GM19239 (cell line): ENCODE data around the gene CPNE4.
"Not testable (repeated sequence)": the region's sequence is repeated elsewhere in the genome, so short reads cannot be mapped to it uniquely, and the experiment has no call there.

Experiments used
- DNase-seq: peaks from one replicate; pipeline ENCODE4 v3.0.0; 2011; ENCODE audit warnings: low spot score; ENCODE audit not compliant: insufficient read length
- FAIRE-seq: peaks from 2 replicates; lab custom pipeline; 2011; peaks lifted over from hg19 to GRCh38; lab: Jason Lieb, UNC

CPNE4 gene

GRCh38 chr3:131505421-131505820 is 529.4 kb downstream of the CPNE4 start:
- no peak for FAIRE-seq

DNA sequence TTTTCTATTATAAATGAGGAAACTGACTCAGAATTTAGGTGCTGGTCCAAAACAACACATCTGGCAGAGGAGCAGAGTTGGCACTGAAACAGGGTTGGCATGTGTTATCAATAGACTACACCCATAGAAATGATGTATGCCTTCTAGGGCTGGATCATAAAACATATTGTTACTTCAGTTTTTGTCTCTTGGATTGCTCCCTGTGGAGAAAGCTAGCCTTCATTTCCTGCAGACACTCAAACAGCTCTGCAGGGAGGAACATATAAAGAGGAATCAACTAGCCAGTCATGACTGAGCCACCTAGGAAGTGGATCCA is 531.5 kb downstream of the CPNE4 start:
- FAIRE-seq (no peak), DNase-seq (no peak)

More at GRCh38 chr3:131505421-131505820, 529.4 kb downstream of the CPNE4 start:
- no peak for DNase-seq

DNA sequence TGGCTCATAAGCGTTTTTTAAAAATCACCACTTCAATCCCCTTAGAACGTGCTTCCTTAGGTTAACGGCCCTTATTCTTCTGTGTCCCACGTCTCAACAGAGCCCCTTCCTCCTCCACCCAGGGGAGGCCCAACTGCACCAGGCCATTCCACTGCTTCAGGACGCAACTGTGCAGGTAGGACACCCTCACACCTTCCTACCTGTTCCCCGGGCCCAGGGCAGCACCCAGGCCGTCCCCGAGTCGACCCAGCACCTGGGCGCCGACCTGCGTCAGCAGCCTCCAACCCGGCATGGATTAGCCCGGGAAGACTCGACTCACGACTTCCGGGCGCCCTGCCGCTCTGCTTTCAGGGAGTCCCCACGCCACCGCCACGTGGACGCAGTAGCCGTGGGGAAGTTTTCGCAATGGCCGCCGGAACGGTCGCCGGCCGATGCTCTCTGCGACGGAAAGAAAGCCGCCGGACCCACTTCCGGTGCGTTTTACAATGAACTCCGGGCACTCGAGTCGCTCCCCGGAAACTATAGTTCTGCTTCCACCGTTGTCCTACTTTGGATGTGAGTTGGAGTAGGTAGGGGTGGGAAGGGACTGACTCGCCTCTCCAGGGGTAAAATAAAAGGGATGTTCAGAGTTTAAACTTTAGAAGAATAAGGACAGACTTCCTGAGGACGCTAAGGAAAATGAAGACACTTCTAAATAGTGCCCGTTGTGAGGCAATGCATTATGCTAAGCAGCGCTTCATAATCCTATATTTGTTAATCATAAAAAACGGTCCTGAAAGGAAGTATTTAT is 532.1 kb downstream of the CPNE4 start, which contains the start of gene MRPL3:
TSS of gene MRPL3 (minus strand) at position 442 of the 790 bp plus-strand sequence. CDS start at position 292, 150 bp downstream.
- DNase-seq (peak; percentile 58), FAIRE-seq (peak; percentile 84)

DNA sequence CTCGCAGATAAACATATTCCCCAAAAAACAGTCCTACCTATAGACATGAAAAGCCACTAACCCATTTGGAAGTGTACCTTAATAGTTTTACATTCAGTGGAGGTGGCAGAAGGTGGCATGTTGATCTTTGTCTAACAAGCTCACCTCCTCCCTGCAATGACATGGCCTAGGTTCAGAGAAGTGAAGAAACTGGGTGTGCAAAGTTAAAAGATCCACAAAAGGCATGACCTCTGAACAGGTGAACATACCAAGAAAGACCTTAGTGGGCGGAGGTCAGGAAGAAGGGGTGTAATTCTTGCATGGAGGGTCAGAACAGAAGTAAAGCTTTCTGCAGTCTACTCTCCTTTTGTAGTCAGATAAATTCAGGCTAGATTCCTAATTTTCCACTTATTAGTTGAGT is 532.9 kb downstream of the CPNE4 start:
- FAIRE-seq (peak; percentile 56), DNase-seq (no peak)

- DNase-seq, result no peak
- no peak for FAIRE-seq
Measured at GRCh38 chr3:131494706-131495105, 540.1 kb downstream of the CPNE4 start.

GRCh38 chr3:131491775-131492174 is 543.0 kb downstream of the CPNE4 start:
- no peak for DNase-seq
- FAIRE-seq, result no peak

DNA sequence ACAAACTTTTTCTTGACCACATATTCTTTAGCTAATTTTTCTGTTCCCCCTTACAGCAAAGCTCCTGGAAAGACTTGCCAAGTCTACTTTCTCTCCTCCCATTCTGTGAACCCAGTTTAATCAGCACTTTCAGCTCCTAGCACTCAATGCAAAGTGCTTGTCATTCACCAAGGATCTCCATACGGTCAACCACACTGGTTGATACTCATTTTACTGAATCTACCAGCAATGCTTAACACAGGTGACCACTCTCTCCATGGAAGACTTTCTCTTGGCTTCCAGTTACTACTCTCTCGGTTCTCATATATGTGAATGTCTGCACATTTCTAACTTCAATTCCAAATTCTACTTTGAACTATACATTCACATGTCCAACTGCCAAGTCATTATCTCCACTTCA is 543.7 kb downstream of the CPNE4 start:
- FAIRE-seq, result no peak

GRCh38 chr3:131486545-131486944 is 548.3 kb downstream of the CPNE4 start:
- FAIRE-seq, DNase-seq: not testable (repeated sequence)

More for the DNA sequence above, 543.7 kb downstream of the CPNE4 start:
- no peak for DNase-seq

DNA sequence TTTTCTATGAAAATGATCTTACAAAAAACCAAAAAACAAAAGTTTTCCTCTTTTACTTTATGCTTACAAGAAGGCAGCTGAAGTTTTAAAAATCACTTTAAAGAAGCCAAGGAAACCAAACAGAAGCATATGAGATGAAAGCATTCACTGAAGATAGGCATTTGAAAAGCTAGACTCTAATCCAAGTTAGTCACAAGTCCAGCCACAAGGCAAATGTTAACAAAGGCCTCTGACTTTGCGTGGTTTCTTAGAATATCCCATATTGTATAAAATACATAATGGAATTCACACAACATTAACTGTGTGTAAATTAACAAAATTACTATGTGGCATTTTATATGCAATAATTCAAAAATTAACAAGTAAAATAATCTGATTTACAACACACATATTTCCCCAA is 549.7 kb downstream of the CPNE4 start:
- DNase-seq, result no peak
- no peak for FAIRE-seq

DNA sequence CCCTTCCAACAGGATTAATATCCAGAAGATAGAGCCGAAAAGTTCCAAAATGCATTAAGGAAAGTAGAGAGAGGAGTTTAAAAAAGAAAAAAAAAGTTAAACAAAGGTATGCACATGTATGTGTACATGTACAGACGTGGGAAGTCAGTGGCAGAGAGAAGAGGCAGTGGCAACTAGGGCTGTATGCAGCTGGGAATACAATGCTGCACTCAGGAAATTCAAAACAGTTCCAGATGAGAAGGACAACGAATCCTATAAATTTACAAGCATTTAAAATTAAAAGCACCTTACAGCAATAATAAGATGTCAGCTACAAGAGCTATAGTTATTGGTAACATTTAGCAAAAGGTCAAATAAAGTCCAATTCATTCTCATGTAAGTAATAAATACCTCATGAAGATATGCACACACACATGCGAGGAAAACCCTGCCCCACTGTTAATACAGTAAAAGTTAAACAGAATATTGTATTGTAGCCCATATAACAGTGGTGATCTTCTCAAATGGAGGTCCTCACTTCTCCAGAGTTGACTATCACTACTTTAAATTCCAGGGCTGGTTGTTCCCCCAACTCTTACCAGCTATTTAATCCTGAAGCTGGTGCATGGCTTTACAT is 550.2 kb downstream of the CPNE4 start:
- DNase-seq, result no peak
- no peak for FAIRE-seq
